ENCODE measurements around the gene CNDP2. TPM values are rescaled to one million over a fixed set of nuclear protein-coding genes. Genes with fewer than 3 reads are reported as not detected.
"Not testable (repeated sequence)": the region's sequence is repeated elsewhere in the genome, so short reads cannot be mapped to it uniquely, and the experiment has no call there.

CNDP2 gene
- total RNA-seq, 1 experiment from 2014 or later, result 75.3 TPM

- ChIA-PET POLR2A (ENCODE audit: low non-redundant PET) (no interaction called here), CTCF (no interaction called here)
- Histone ChIP-seq H3K27ac (ENCODE audit: low read depth, low read length, poor library complexity, severe bottlenecking) (peak overlapping the region; percentile 4), H3K4me1 (ENCODE audit: insufficient read depth, low read length, poor library complexity, severe bottlenecking) (peaks cover 8% of the 10 kb centered on the region), H3K4me3 (ENCODE audit: low read depth, low read length, poor library complexity, severe bottlenecking) (no peak overlapping the region), H3K36me3 (ENCODE audit: insufficient read depth, low read length, poor library complexity, severe bottlenecking) (peaks cover 16% of the 10 kb centered on the region), H3K27me3 (replicated peaks; ENCODE audit: insufficient read depth, low read depth, low read length, poor library complexity) (no peaks in the 10 kb centered on the region), H3K9me3 (ENCODE audit: low read depth, low read length, poor library complexity, severe bottlenecking) (no peaks in the 10 kb centered on the region)
- intact Hi-C loops (cut with micrococcal nuclease; ENCODE audit: unreplicated experiment), result loop anchor here (10.0 kb wide), 1 partner anchor 304 kb away; no protein-coding TSS in a partner anchor
- TF ChIP-seq CTCF (conservative IDR thresholded peaks at IDR 0.05; ENCODE audit: low read depth, low read length) (no peak), EZH2 (IDR thresholded peaks at IDR 0.05; ENCODE audit: borderline replicate concordance, low read depth, low read length, poor library complexity, severe bottlenecking) (no peak)
- DNase-seq (ENCODE audit: low spot score), result no peak
- BruUV-seq (replicated peaks), result no TSS peak
These were observed 2.8 kb downstream of the CNDP2 start for GRCh38 chr18:74498712-74499627.

- Histone ChIP-seq H3K4me1 (ENCODE audit: insufficient read depth, low read length, poor library complexity, severe bottlenecking) (peaks cover 8% of the 10 kb centered on the region), H3K4me3 (ENCODE audit: low read depth, low read length, poor library complexity, severe bottlenecking) (no peak overlapping the region), H3K9me3 (ENCODE audit: low read depth, low read length, poor library complexity, severe bottlenecking) (no peaks in the 10 kb centered on the region), H3K27me3 (replicated peaks; ENCODE audit: insufficient read depth, low read depth, low read length, poor library complexity) (no peaks in the 10 kb centered on the region), H3K36me3 (ENCODE audit: insufficient read depth, low read length, poor library complexity, severe bottlenecking) (peaks cover 16% of the 10 kb centered on the region), H3K27ac (ENCODE audit: low read depth, low read length, poor library complexity, severe bottlenecking) (peak overlapping the region; percentile 4)
- BruUV-seq (replicated peaks), result no TSS peak
- TF ChIP-seq CTCF (conservative IDR thresholded peaks at IDR 0.05; ENCODE audit: low read depth, low read length) (no peak), EZH2 (IDR thresholded peaks at IDR 0.05; ENCODE audit: borderline replicate concordance, low read depth, low read length, poor library complexity, severe bottlenecking) (no peak)
- intact Hi-C loops (cut with micrococcal nuclease; ENCODE audit: unreplicated experiment), result loop anchor here (10.0 kb wide), 1 partner anchor 305 kb away; no protein-coding TSS in a partner anchor
- DNase-seq (ENCODE audit: low spot score), result no peak
- ChIA-PET POLR2A (ENCODE audit: low non-redundant PET) (no interaction called here), CTCF (no interaction called here)
These were observed 3.5 kb downstream of the CNDP2 start for GRCh38 chr18:74499633-74500032.

GRCh38 chr18:74500372-74500771 is 4.2 kb downstream of the CNDP2 start:
- intact Hi-C loops (cut with micrococcal nuclease; ENCODE audit: unreplicated experiment), result no loop called here

GRCh38 chr18:74500774-74501173 is 4.6 kb downstream of the CNDP2 start:
- CTCF ChIA-PET; POLR2A ChIA-PET (ENCODE audit: low non-redundant PET): not testable (repeated sequence)
- peaks cover 16% of the 10 kb centered on the region for H3K36me3 ChIP-seq (ENCODE audit: insufficient read depth, low read length, poor library complexity, severe bottlenecking)

More at GRCh38 chr18:74500372-74500771, 4.2 kb downstream of the CNDP2 start:
- peaks cover 8% of the 10 kb centered on the region for H3K4me1 ChIP-seq (ENCODE audit: insufficient read depth, low read length, poor library complexity, severe bottlenecking)
- POLR2A ChIA-PET (ENCODE audit: low non-redundant PET), result no interaction called here
- no peak overlapping the region for H3K4me3 ChIP-seq (ENCODE audit: low read depth, low read length, poor library complexity, severe bottlenecking)
- H3K27ac ChIP-seq (ENCODE audit: low read depth, low read length, poor library complexity, severe bottlenecking), result no peak overlapping the region
- no peaks in the 10 kb centered on the region for H3K27me3 ChIP-seq (replicated peaks; ENCODE audit: insufficient read depth, low read depth, low read length, poor library complexity)
- H3K9me3 ChIP-seq (ENCODE audit: low read depth, low read length, poor library complexity, severe bottlenecking), result no peaks in the 10 kb centered on the region
- CTCF ChIA-PET, result no interaction called here
- BruUV-seq (replicated peaks), result no TSS peak
- H3K36me3 ChIP-seq (ENCODE audit: insufficient read depth, low read length, poor library complexity, severe bottlenecking), result peaks cover 16% of the 10 kb centered on the region
- no peak for DNase-seq (ENCODE audit: low spot score)
- TF ChIP-seq EZH2 (IDR thresholded peaks at IDR 0.05; ENCODE audit: borderline replicate concordance, low read depth, low read length, poor library complexity, severe bottlenecking), result no peak
- no peak for TF ChIP-seq CTCF (conservative IDR thresholded peaks at IDR 0.05; ENCODE audit: low read depth, low read length)

More at GRCh38 chr18:74500774-74501173, 4.6 kb downstream of the CNDP2 start:
- H3K27ac ChIP-seq (ENCODE audit: low read depth, low read length, poor library complexity, severe bottlenecking); BruUV-seq (replicated peaks); H3K4me3 ChIP-seq (ENCODE audit: low read depth, low read length, poor library complexity, severe bottlenecking); intact Hi-C loops (cut with micrococcal nuclease; ENCODE audit: unreplicated experiment); H3K27me3 ChIP-seq (replicated peaks; ENCODE audit: insufficient read depth, low read depth, low read length, poor library complexity); DNase-seq (ENCODE audit: low spot score); H3K9me3 ChIP-seq (ENCODE audit: low read depth, low read length, poor library complexity, severe bottlenecking); H3K4me1 ChIP-seq (ENCODE audit: insufficient read depth, low read length, poor library complexity, severe bottlenecking): not testable (repeated sequence)

Measured in A673 (cell line).